Cortex of kidney (tissue), 1 donor: ENCODE measurements around the gene TIMM10B.
"Not testable (repeated sequence)": the region's sequence is repeated elsewhere in the genome, so short reads cannot be mapped to it uniquely, and the experiment has no call there.

Experiments
- DNase-seq: peaks from one replicate; lab custom pipeline; 2025; lab: John Stamatoyannopoulos, UW

TIMM10B gene

GRCh38 chr11:6505577-6506240 lies 24.4 kb downstream of the TIMM10B start:
- DNase-seq = no peak

- DNase-seq = no peak
Measured at GRCh38 chr11:6516865-6517264, 35.6 kb downstream of the TIMM10B start.

DNA sequence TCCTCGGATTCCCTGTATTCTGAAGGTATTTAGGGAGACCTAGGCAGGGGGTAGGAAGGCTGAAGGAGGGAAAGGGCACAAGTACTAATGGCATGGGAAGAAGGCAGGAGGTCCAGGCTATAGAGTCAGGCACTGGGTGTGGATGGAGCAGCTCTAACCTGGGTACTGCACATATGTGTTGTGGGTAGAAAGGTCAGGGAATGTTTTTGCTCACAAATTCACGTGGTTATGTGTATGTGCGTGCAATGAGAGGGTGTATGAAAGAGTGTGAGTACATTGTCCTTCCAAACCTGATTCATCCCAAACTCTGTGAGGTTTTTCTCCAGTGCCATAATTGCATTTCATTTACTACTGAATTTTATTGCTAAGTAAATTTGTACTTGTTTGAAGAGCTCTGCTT lies 39.0 kb downstream of the TIMM10B start:
- DNase-seq = no peak

- not testable (repeated sequence) for DNase-seq
Measured at GRCh38 chr11:6521946-6522345, 40.6 kb downstream of the TIMM10B start.

- DNase-seq = no peak
Measured at GRCh38 chr11:6523253-6523652, 42.0 kb downstream of the TIMM10B start.

DNA sequence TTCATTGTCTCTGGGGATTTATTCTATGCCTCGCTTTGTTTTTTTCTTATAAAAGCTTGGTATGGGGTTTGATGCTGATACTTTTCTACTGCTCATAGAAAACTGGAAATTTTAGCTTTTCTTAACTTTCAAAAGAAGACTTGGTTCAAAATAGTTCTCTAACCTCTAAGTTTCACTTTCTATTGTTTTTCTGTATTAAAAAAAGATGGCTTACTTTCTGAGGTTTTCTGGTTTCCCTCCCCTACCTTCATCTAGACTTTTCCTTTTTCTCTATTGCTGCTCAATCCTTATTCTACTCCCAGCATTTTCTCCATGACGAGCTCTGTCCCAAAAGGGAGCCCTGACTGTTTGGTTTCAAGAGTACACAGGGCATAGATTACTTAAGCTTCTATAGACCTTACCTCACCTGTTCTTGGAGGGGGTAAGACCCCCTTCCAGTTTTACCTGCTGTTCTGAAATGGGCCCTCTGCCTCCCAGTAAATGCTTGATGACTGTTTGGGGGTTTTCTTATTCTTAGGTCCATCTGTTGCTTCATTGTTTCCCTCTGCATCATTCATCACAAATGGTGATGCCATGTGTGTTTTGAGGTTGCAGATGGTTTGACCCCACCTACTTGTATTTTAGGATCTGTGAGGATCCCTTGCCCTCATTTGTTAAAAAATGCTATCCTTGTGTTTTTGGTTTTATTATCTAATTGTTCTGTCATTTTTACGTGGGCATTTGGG lies 45.3 kb downstream of the TIMM10B start:
- DNase-seq = no peak

- DNase-seq = no peak
Measured at GRCh38 chr11:6529266-6529665, 48.0 kb downstream of the TIMM10B start.

GRCh38 chr11:6530848-6531247 lies 49.5 kb downstream of the TIMM10B start:
- no peak for DNase-seq

GRCh38 chr11:6531267-6531752 lies 50.0 kb downstream of the TIMM10B start:
- no peak for DNase-seq
